Activated CD4-positive, alpha-beta T cell treated with anti-CD3 and anti-CD28 coated beads, Interleukin-2, amount 50 U/mL, for 16 hours (primary cell): ENCODE results near the gene FAM50B.

Source experiments
- DNase-seq: peaks from one replicate; pipeline ENCODE4 v3.0.0-alpha.2; 2020

FAM50B gene

GRCh38 chr6:3898265-3898994 lies 49.3 kb downstream of the FAM50B start:
- no peak for DNase-seq

- no peak for DNase-seq
These were observed 49.9 kb downstream of the FAM50B start for GRCh38 chr6:3899061-3899460.

- DNase-seq = no peak
These were observed 50.8 kb downstream of the FAM50B start for GRCh38 chr6:3899970-3900439.
